ENCODE data around the gene NRSN1. TPM values are rescaled to one million over a fixed set of nuclear protein-coding genes. Genes with fewer than 3 reads are reported as not detected.

The NRSN1 gene

DNA sequence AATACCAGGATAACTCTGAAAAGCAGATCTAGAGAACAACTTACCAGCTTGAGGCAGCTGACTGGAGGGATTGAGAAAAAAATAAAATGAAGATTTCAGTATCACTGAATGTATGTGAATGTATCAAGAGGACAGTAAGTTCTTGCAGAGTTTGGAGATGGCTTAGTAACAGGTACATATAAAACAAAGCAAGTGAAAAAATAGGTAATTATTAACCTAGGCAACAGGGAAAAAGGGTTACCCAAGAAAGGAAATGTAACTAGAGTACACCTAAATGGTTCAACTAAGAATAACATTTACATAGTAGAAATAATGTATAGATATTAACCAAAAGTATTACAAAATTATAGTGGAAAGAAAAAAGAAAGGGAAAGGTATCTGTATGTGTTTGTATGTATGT lies 67.3 kb downstream of the NRSN1 start:
- H3K4me2 ChIP-seq (ENCODE audit: insufficient read depth, low read length, poor library complexity, severe bottlenecking), result no peak overlapping the region
- no peak for DNase-seq (ENCODE audit: low spot score)
- H3K4me3 ChIP-seq (ENCODE audit: low read length in 2 of 2), result no peak overlapping the region
- no peak overlapping the region for H3K18ac ChIP-seq (ENCODE audit: low read length)
- H3K9ac ChIP-seq (ENCODE audit: low read depth, low read length, poor library complexity), result no peak overlapping the region
- H3K4ac ChIP-seq (ENCODE audit: low read length), result no peak overlapping the region
- H3K27me3 ChIP-seq (ENCODE audit: control insufficient read depth in 3 of 3, insufficient read depth in 3 of 3, low read depth in 1 of 3, low read length in 3 of 3), result no peaks in the 10 kb centered on the region
- no peak overlapping the region for H2AK5ac ChIP-seq (ENCODE audit: low read depth, low read length)
- H3K9me3 ChIP-seq (replicated peaks in 1 of 2; ENCODE audit: control insufficient read depth in 2 of 2, insufficient read depth in 1 of 2, low read depth in 1 of 2, low read length in 2 of 2), result no peaks in the 10 kb centered on the region
- no peak overlapping the region for H2BK12ac ChIP-seq (ENCODE audit: low read length)
- no peak overlapping the region for H4K8ac ChIP-seq (ENCODE audit: low read depth, low read length)
- peaks cover 0 to 6% of the 10 kb centered on the region in 2 donors for H3K4me1 ChIP-seq (ENCODE audit: control insufficient read depth in 2 of 2, insufficient read depth in 1 of 2, low read depth in 1 of 2, low read length in 2 of 2)
- H4K91ac ChIP-seq (ENCODE audit: low read depth, low read length, poor library complexity), result no peak overlapping the region
- no peak overlapping the region for H2BK120ac ChIP-seq (ENCODE audit: low read depth, low read length)
- H2AFZ ChIP-seq (ENCODE audit: low read length), result no peak overlapping the region
- H3K79me1 ChIP-seq (ENCODE audit: low read depth, low read length), result no peaks in the 10 kb centered on the region
- no peak overlapping the region for H3K14ac ChIP-seq (ENCODE audit: low read length)
- no peak overlapping the region for H3K23ac ChIP-seq (ENCODE audit: low read depth, low read length, poor library complexity)
- no peak overlapping the region for H3K27ac ChIP-seq (replicated peaks; ENCODE audit: low read length)
- H2BK5ac ChIP-seq (ENCODE audit: low read length), result no peak overlapping the region
- H3K36me3 ChIP-seq (replicated peaks in 1 of 2; ENCODE audit: control insufficient read depth in 2 of 2, insufficient read depth in 2 of 2, low read length in 2 of 2), result no peaks in the 10 kb centered on the region
- H2BK15ac ChIP-seq (ENCODE audit: low read length), result no peak overlapping the region

DNA sequence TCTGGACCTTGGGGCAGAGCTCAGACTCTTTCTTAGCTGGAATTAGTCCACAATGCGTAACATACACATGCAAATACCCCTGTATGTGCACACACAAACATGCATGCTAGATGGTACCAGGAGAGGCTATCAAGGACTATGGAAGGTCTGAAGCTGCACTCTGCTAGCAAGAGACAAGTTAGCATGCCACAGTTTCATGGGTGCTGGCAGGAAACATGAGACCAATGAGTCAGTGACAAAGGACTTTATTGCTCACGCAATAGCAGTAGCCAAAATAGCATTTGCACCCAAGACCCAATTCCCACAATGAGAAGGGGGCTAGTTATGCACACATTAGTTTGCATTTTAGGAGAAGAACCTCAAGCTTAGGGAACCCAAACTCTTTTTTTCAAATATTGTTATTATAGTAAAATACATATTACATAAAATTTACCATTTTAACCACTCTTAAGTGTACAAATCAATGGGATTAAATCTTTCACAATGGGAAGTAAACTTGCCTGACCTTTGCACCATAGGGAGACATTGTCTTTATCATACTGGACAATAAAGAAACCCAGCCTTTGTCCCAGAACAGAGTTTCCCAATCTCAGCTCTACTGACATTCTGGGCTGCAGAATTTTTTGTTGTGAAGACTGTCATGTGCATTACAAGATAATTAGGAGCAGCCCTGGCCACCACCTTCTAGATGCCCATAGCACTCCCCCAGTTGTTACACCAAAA lies 69.1 kb downstream of the NRSN1 start:
- H2BK12ac ChIP-seq (ENCODE audit: low read length), result no peak overlapping the region
- no peak overlapping the region for H2BK5ac ChIP-seq (ENCODE audit: low read length)
- no peak overlapping the region for H2AK5ac ChIP-seq (ENCODE audit: low read depth, low read length)
- H3K9me3 ChIP-seq (replicated peaks in 1 of 2; ENCODE audit: control insufficient read depth in 2 of 2, insufficient read depth in 1 of 2, low read depth in 1 of 2, low read length in 2 of 2), result no peaks in the 10 kb centered on the region
- DNase-seq (ENCODE audit: low spot score), result no peak
- no peaks in the 10 kb centered on the region for H3K79me1 ChIP-seq (ENCODE audit: low read depth, low read length)
- no peak overlapping the region for H4K8ac ChIP-seq (ENCODE audit: low read depth, low read length)
- H3K14ac ChIP-seq (ENCODE audit: low read length), result no peak overlapping the region
- H3K27me3 ChIP-seq (ENCODE audit: control insufficient read depth in 3 of 3, insufficient read depth in 3 of 3, low read depth in 1 of 3, low read length in 3 of 3), result no peaks in the 10 kb centered on the region
- no peak overlapping the region for H3K4me3 ChIP-seq (ENCODE audit: low read length in 2 of 2)
- no peak overlapping the region for H3K23ac ChIP-seq (ENCODE audit: low read depth, low read length, poor library complexity)
- H3K4ac ChIP-seq (ENCODE audit: low read length), result no peak overlapping the region
- no peak overlapping the region for H2BK15ac ChIP-seq (ENCODE audit: low read length)
- H3K4me2 ChIP-seq (ENCODE audit: insufficient read depth, low read length, poor library complexity, severe bottlenecking), result no peak overlapping the region
- no peak overlapping the region for H3K18ac ChIP-seq (ENCODE audit: low read length)
- no peak overlapping the region for H3K9ac ChIP-seq (ENCODE audit: low read depth, low read length, poor library complexity)
- no peak overlapping the region for H4K91ac ChIP-seq (ENCODE audit: low read depth, low read length, poor library complexity)
- WGBS, 2 donors (ENCODE audit: extremely low coverage in 2 of 2, insufficient read length in 2 of 2, insufficient replicate concordance in 1 of 2), result no CpG with 5 or more reads among the region's 2 CpGs
- H3K27ac ChIP-seq (replicated peaks; ENCODE audit: low read length), result no peak overlapping the region
- no peak overlapping the region for H2BK120ac ChIP-seq (ENCODE audit: low read depth, low read length)
- H2AFZ ChIP-seq (ENCODE audit: low read length), result no peak overlapping the region
- peaks cover 0 to 6% of the 10 kb centered on the region in 2 donors for H3K4me1 ChIP-seq (ENCODE audit: control insufficient read depth in 2 of 2, insufficient read depth in 1 of 2, low read depth in 1 of 2, low read length in 2 of 2)
- no peaks in the 10 kb centered on the region for H3K36me3 ChIP-seq (replicated peaks in 1 of 2; ENCODE audit: control insufficient read depth in 2 of 2, insufficient read depth in 2 of 2, low read length in 2 of 2)

DNA sequence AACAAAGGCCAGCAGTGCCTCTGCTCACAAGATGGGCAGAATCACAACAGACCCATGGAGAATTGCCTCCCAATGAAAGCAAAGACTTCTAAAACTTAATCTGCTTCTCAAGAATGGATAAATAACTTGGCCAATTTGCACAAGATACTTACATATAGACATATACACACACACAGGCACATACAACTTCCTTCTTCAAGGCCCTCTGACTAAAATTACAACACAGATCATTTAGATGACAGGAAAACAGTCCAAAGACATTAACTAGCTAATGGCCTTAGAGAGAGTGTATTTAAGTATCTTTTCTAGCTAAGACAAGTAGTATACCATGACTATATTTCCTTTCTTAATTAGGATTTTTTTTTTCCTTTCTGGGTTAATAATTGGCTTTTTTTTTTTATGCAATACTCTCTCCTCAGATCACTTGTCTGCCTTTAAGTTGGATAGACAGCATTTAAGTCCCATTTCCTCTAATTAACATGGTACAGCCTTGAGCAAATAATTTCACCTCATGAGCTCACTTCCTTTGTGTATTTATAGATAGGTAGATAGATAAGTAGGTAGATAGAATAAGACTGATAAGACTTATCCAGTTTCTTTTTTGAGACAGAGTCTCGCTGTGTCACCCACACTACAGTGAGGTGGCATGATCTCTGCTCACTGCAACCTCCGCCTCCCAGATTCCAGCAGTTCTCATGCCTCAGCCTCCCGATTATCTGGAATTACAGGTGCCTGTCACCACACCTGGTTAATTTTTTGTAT lies 70.0 kb downstream of the NRSN1 start:
- H3K4me3 ChIP-seq (ENCODE audit: low read length in 2 of 2), result no peak overlapping the region
- H2BK15ac ChIP-seq (ENCODE audit: low read length), result no peak overlapping the region
- peaks cover 0 to 6% of the 10 kb centered on the region in 2 donors for H3K4me1 ChIP-seq (ENCODE audit: control insufficient read depth in 2 of 2, insufficient read depth in 1 of 2, low read depth in 1 of 2, low read length in 2 of 2)
- H3K27ac ChIP-seq (replicated peaks; ENCODE audit: low read length), result no peak overlapping the region
- no peak overlapping the region for H3K23ac ChIP-seq (ENCODE audit: low read depth, low read length, poor library complexity)
- no peaks in the 10 kb centered on the region for H3K27me3 ChIP-seq (ENCODE audit: control insufficient read depth in 3 of 3, insufficient read depth in 3 of 3, low read depth in 1 of 3, low read length in 3 of 3)
- H3K4me2 ChIP-seq (ENCODE audit: insufficient read depth, low read length, poor library complexity, severe bottlenecking), result no peak overlapping the region
- DNase-seq (ENCODE audit: low spot score), result no peak
- H3K9ac ChIP-seq (ENCODE audit: low read depth, low read length, poor library complexity), result no peak overlapping the region
- no peaks in the 10 kb centered on the region for H3K79me1 ChIP-seq (ENCODE audit: low read depth, low read length)
- WGBS, 2 donors (ENCODE audit: extremely low coverage in 2 of 2, insufficient read length in 2 of 2, insufficient replicate concordance in 1 of 2), result no CpG with 5 or more reads among the region's 3 CpGs
- H4K91ac ChIP-seq (ENCODE audit: low read depth, low read length, poor library complexity), result no peak overlapping the region
- H3K14ac ChIP-seq (ENCODE audit: low read length), result no peak overlapping the region
- no peak overlapping the region for H2BK5ac ChIP-seq (ENCODE audit: low read length)
- H3K18ac ChIP-seq (ENCODE audit: low read length), result no peak overlapping the region
- H2AK5ac ChIP-seq (ENCODE audit: low read depth, low read length), result no peak overlapping the region
- no peaks in the 10 kb centered on the region for H3K36me3 ChIP-seq (replicated peaks in 1 of 2; ENCODE audit: control insufficient read depth in 2 of 2, insufficient read depth in 2 of 2, low read length in 2 of 2)
- no peak overlapping the region for H4K8ac ChIP-seq (ENCODE audit: low read depth, low read length)
- no peak overlapping the region for H2BK12ac ChIP-seq (ENCODE audit: low read length)
- no peak overlapping the region for H2BK120ac ChIP-seq (ENCODE audit: low read depth, low read length)
- no peak overlapping the region for H2AFZ ChIP-seq (ENCODE audit: low read length)
- H3K4ac ChIP-seq (ENCODE audit: low read length), result no peak overlapping the region
- no peaks in the 10 kb centered on the region for H3K9me3 ChIP-seq (replicated peaks in 1 of 2; ENCODE audit: control insufficient read depth in 2 of 2, insufficient read depth in 1 of 2, low read depth in 1 of 2, low read length in 2 of 2)

Small RNAs within 50 kb of the gene (small RNA-seq; reads per million reads assigned to genes)
- gene RF00218 (ENCODE audit: insufficient read depth), result not detected

Data from neuronal stem cell (in vitro differentiated cells).